ENCODE measurements around the gene ZBTB7C. TPM values are rescaled to one million over a fixed set of nuclear protein-coding genes. Genes with fewer than 3 reads are reported as not detected.

ZBTB7C gene
- total RNA-seq, 2 experiments from 2014 or later, result not detected

DNA sequence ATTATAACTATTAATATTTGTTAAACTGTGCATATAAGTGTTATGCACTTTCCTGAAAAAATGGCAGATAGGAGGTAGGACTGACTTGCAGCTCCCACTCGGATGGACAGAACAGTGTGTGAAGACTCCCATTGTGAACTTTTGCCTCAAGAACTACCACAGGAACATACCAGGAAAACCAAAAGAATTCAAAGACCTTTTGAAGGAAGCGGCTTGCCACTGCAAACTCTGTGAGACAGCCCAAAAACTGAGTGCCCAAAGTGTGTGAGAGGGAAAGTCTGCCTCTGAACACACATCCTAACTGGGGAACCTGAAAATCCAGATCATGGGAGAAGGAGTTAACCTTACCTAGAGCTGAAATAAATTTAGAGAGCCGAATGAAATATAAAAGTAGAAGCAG is 171.0 kb downstream of the ZBTB7C start:
- TF ChIP-seq, protein P1, sequence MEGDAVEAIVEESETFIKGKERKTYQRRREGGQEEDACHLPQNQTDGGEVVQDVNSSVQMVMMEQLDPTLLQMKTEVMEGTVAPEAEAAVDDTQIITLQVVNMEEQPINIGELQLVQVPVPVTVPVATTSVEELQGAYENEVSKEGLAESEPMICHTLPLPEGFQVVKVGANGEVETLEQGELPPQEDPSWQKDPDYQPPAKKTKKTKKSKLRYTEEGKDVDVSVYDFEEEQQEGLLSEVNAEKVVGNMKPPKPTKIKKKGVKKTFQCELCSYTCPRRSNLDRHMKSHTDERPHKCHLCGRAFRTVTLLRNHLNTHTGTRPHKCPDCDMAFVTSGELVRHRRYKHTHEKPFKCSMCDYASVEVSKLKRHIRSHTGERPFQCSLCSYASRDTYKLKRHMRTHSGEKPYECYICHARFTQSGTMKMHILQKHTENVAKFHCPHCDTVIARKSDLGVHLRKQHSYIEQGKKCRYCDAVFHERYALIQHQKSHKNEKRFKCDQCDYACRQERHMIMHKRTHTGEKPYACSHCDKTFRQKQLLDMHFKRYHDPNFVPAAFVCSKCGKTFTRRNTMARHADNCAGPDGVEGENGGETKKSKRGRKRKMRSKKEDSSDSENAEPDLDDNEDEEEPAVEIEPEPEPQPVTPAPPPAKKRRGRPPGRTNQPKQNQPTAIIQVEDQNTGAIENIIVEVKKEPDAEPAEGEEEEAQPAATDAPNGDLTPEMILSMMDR (conservative IDR thresholded peaks at IDR 0.05; ENCODE audit: low read length), result no peak
- Histone ChIP-seq H3K4me3 (ENCODE audit: low read depth, low read length, poor library complexity, severe bottlenecking) (no peak overlapping the region), H4K20me1 (ENCODE audit: insufficient read depth, low read length) (no peaks in the 10 kb centered on the region), H3K4me1 (ENCODE audit: insufficient read depth, low read length, poor library complexity, severe bottlenecking) (no peaks in the 10 kb centered on the region), H3K79me2 (ENCODE audit: insufficient read depth, low read depth, low read length) (no peaks in the 10 kb centered on the region), H2AFZ (ENCODE audit: low read length) (no peak overlapping the region), H3K36me3 (ENCODE audit: insufficient read depth, low read length) (no peaks in the 10 kb centered on the region), H3K9me3 (ENCODE audit: low read length) (no peaks in the 10 kb centered on the region), H3K27ac (ENCODE audit: low read depth, low read length, poor library complexity, severe bottlenecking) (no peak overlapping the region), H3K9me2 (ENCODE audit: insufficient read depth, low read length) (no peaks in the 10 kb centered on the region), H3K4me2 (ENCODE audit: low read length) (no peak overlapping the region)
- CTCF ChIA-PET (ENCODE audit: unreplicated experiment), result no interaction called here
- intact Hi-C loops (cut with micrococcal nuclease; ENCODE audit: unreplicated experiment), result loop anchor here (10.0 kb wide), 1 partner anchor 207 kb away; no protein-coding TSS in a partner anchor
- BruUV-seq (replicated peaks), result no TSS peak
- POLR2A ChIA-PET, result no interaction called here
- no peak for DNase-seq (ENCODE audit: low spot score)

DNA sequence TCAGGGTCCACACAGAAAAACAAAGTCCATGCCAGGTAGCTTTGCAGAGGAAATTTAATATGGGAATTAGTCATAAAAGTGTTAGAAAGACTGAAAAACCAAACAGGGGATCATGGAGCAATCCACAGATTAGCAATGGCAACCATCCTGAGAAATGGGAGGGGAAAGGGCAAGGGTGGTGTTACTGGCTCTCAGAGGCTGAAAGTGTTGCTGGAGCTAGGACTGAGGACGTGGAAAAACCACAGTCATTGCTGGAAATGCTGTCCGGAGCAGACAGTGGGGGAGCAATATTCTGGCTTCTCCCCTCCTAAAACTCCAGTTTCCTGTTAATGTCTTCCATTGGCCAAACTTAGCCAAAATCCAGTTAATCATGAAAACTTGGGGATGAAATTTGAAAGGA is 172.4 kb downstream of the ZBTB7C start:
- Histone ChIP-seq H3K79me2 (ENCODE audit: insufficient read depth, low read depth, low read length) (no peaks in the 10 kb centered on the region), H2AFZ (ENCODE audit: low read length) (no peak overlapping the region), H3K36me3 (ENCODE audit: insufficient read depth, low read length) (no peaks in the 10 kb centered on the region), H3K9me3 (ENCODE audit: low read length) (no peaks in the 10 kb centered on the region), H3K4me3 (ENCODE audit: low read depth, low read length, poor library complexity, severe bottlenecking) (no peak overlapping the region), H3K9me2 (ENCODE audit: insufficient read depth, low read length) (no peaks in the 10 kb centered on the region), H3K4me1 (ENCODE audit: insufficient read depth, low read length, poor library complexity, severe bottlenecking) (no peaks in the 10 kb centered on the region), H3K4me2 (ENCODE audit: low read length) (no peak overlapping the region), H3K27ac (ENCODE audit: low read depth, low read length, poor library complexity, severe bottlenecking) (no peak overlapping the region), H4K20me1 (ENCODE audit: insufficient read depth, low read length) (no peaks in the 10 kb centered on the region)
- DNase-seq (ENCODE audit: low spot score), result no peak
- ChIA-PET POLR2A (no interaction called here), CTCF (ENCODE audit: unreplicated experiment) (no interaction called here)
- no TSS peak for BruUV-seq (replicated peaks)
- TF ChIP-seq EZH2phosphoT487 (IDR thresholded peaks at IDR 0.05; ENCODE audit: borderline replicate concordance, low read depth, low read length), result no peak
- TF ChIP-seq, protein P1 (conservative IDR thresholded peaks at IDR 0.05; ENCODE audit: low read length), result no peak
- intact Hi-C loops (cut with micrococcal nuclease; ENCODE audit: unreplicated experiment), result loop anchor here (10.0 kb wide), 1 partner anchor 208 kb away; no protein-coding TSS in a partner anchor

DNA sequence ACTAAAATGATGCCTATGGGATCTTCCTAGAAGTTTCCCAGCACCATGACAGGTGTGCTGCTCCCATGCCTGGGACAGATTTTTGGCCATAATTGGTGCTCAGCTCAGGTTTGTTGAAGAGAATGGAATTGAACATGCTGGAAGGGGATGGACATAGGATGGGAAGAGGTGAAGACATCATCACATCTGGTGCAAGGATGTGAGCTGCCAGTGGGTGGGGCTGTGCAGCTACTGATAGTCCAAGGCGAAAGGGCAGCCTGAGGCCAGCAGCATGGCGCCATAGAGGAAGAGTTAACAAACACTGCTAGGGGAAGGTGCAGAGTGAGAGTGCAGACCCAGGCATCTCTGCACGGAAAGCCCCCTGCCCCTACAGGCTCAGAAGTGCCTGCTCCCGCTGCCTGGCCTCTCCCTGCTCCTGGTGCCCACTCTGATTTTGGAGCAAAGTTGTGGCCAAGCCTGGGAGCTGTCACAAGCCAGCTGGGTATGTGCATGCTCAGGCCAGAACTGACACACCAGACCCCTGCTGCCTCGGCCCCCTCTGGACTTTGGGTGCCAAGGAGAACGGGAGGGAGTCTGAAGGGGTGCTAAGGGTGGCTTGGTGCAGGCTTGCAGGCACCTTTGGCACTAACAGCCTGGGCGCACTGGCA is 178.6 kb downstream of the ZBTB7C start:
- intact Hi-C loops (cut with micrococcal nuclease; ENCODE audit: unreplicated experiment), result loop anchor here (10.0 kb wide), 1 partner anchor 214 kb away; no protein-coding TSS in a partner anchor
- TF ChIP-seq EZH2phosphoT487 (IDR thresholded peaks at IDR 0.05; ENCODE audit: borderline replicate concordance, low read depth, low read length), result no peak
- TF ChIP-seq, protein P1 (conservative IDR thresholded peaks at IDR 0.05; ENCODE audit: low read length), result peak; percentile 49
- no peaks in the 10 kb centered on the region for H3K4me1 ChIP-seq (ENCODE audit: insufficient read depth, low read length, poor library complexity, severe bottlenecking)
- no peaks in the 10 kb centered on the region for H3K9me2 ChIP-seq (ENCODE audit: insufficient read depth, low read length)
- BruUV-seq (replicated peaks), result no TSS peak
- H3K4me2 ChIP-seq (ENCODE audit: low read length), result no peak overlapping the region
- DNase-seq (ENCODE audit: low spot score), result peak; percentile 14
- H3K27ac ChIP-seq (ENCODE audit: low read depth, low read length, poor library complexity, severe bottlenecking), result no peak overlapping the region
- H3K79me2 ChIP-seq (ENCODE audit: insufficient read depth, low read depth, low read length), result no peaks in the 10 kb centered on the region
- no peaks in the 10 kb centered on the region for H3K9me3 ChIP-seq (ENCODE audit: low read length)
- H4K20me1 ChIP-seq (ENCODE audit: insufficient read depth, low read length), result no peaks in the 10 kb centered on the region
- ChIA-PET CTCF (ENCODE audit: unreplicated experiment) (no interaction called here), POLR2A (no interaction called here)
- H3K36me3 ChIP-seq (ENCODE audit: insufficient read depth, low read length), result no peaks in the 10 kb centered on the region
- H3K4me3 ChIP-seq (ENCODE audit: low read depth, low read length, poor library complexity, severe bottlenecking), result no peak overlapping the region
- H2AFZ ChIP-seq (ENCODE audit: low read length), result no peak overlapping the region

Measured in OCI-LY7 (cell line).